ENCODE data around the gene ORAI2. TPM values are rescaled to one million over a fixed set of nuclear protein-coding genes. Genes with fewer than 3 reads are reported as not detected.

The ORAI2 gene
- total and polyA plus RNA-seq, 4 donors, result 7.6 to 48.9 (median 27.4) TPM

DNA sequence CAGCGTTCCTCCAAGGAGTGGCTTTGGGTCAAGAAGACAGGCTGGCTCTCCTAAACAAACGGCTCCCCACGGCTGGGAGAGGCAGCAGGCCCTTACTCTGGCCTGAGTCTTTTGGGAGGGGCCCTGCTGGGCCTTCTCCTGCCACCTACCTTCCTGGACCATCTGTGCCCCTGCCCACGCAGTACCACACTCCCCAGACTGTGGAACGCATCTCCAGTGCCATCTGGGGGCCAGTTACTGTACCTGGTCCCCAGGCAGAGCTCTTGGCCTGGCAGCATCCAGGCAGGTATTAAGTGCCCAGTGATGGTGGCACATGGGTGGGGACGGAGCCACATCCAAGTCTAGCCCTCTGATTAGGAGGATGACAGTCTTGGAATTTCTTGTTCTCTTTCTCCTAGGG is 16.9 kb downstream of the ORAI2 start:
- Histone ChIP-seq H3K27ac (ENCODE audit: low read depth in 1 of 2, low read length in 1 of 2) (no peak overlapping the region), H3K9me3 (ENCODE audit: control insufficient read depth in 4 of 4, insufficient read depth in 3 of 4, low read length in 3 of 4) (no peaks in the 10 kb centered on the region), H3K36me3 (ENCODE audit: control insufficient read depth in 4 of 4, insufficient read depth in 4 of 4, low read length in 4 of 4) (peaks cover 0 to 21% (median 0%) of the 10 kb centered on the region in 4 donors), H3K4me1 (ENCODE audit: control insufficient read depth in 5 of 5, insufficient read depth in 5 of 5, low read length in 5 of 5) (no peaks in the 10 kb centered on the region), H3K27me3 (ENCODE audit: control insufficient read depth in 3 of 3, insufficient read depth in 3 of 3, low read length in 2 of 3) (no peaks in the 10 kb centered on the region), H3K9ac (ENCODE audit: insufficient read depth in 1 of 2, low read length in 2 of 2) (no peak overlapping the region), H3K4me3 (no peak overlapping the region)
- ATAC-seq (ENCODE audit: insufficient read depth, low FRiP score) (no peak), DNase-seq (no peak)
- WGBS, 2 donors, result 73 to 79% methylated on average over 6 of the region's 6 CpGs
- TF ChIP-seq, protein P1, sequence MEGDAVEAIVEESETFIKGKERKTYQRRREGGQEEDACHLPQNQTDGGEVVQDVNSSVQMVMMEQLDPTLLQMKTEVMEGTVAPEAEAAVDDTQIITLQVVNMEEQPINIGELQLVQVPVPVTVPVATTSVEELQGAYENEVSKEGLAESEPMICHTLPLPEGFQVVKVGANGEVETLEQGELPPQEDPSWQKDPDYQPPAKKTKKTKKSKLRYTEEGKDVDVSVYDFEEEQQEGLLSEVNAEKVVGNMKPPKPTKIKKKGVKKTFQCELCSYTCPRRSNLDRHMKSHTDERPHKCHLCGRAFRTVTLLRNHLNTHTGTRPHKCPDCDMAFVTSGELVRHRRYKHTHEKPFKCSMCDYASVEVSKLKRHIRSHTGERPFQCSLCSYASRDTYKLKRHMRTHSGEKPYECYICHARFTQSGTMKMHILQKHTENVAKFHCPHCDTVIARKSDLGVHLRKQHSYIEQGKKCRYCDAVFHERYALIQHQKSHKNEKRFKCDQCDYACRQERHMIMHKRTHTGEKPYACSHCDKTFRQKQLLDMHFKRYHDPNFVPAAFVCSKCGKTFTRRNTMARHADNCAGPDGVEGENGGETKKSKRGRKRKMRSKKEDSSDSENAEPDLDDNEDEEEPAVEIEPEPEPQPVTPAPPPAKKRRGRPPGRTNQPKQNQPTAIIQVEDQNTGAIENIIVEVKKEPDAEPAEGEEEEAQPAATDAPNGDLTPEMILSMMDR (IDR thresholded peaks at IDR 0.05; ENCODE audit: control extremely low read depth, extremely low read depth), result no peak

GRCh38 chr7:102451371-102452054 is 18.1 kb downstream of the ORAI2 start:
- peaks cover 0 to 27% (median 1%) of the 10 kb centered on the region in 4 donors for H3K36me3 ChIP-seq (ENCODE audit: control insufficient read depth in 4 of 4, insufficient read depth in 4 of 4, low read length in 4 of 4)
- DNase-seq (no peak), ATAC-seq (ENCODE audit: insufficient read depth, low FRiP score) (no peak)
- no peak overlapping the region for H3K9ac ChIP-seq (ENCODE audit: insufficient read depth in 1 of 2, low read length in 2 of 2)
- no peak overlapping the region for H3K4me3 ChIP-seq
- H3K9me3 ChIP-seq (ENCODE audit: control insufficient read depth in 4 of 4, insufficient read depth in 3 of 4, low read length in 3 of 4), result no peaks in the 10 kb centered on the region
- TF ChIP-seq, protein P1 (IDR thresholded peaks at IDR 0.05; ENCODE audit: control extremely low read depth, extremely low read depth), result no peak
- 61 to 84% methylated on average over 23 of the region's 23 CpGs for WGBS, 2 donors
- no peaks in the 10 kb centered on the region for H3K27me3 ChIP-seq (ENCODE audit: control insufficient read depth in 3 of 3, insufficient read depth in 3 of 3, low read length in 2 of 3)
- H3K27ac ChIP-seq (ENCODE audit: low read depth in 1 of 2, low read length in 1 of 2), result no peak overlapping the region
- H3K4me1 ChIP-seq (ENCODE audit: control insufficient read depth in 5 of 5, insufficient read depth in 5 of 5, low read length in 5 of 5), result no peaks in the 10 kb centered on the region

DNA sequence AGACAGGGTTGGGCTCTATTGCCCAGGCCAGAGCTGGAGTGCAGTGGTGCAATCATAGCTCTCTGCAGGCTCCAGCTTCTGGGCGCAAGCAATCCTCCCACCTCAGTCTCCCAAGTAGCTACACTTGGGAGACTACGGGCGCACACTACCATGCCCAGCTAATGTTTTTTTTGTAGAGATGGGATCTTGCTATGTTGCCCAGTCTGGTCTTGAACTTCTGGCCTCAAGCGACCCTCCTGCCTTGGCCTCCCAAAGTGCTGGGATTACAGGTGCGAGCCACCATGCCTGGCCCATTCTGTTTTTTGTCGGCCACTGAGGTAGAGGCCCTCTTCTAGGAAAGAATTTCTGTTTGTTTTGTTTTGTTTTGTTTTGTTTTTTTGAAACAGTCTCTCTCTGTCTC is 19.1 kb downstream of the ORAI2 start:
- no peaks in the 10 kb centered on the region for H3K4me1 ChIP-seq (ENCODE audit: control insufficient read depth in 5 of 5, insufficient read depth in 5 of 5, low read length in 5 of 5)
- peaks cover 0 to 23% (median 5%) of the 10 kb centered on the region in 4 donors for H3K36me3 ChIP-seq (ENCODE audit: control insufficient read depth in 4 of 4, insufficient read depth in 4 of 4, low read length in 4 of 4)
- no peak for DNase-seq
- TF ChIP-seq, protein P1 (IDR thresholded peaks at IDR 0.05; ENCODE audit: control extremely low read depth, extremely low read depth), result no peak
- no peak overlapping the region for H3K4me3 ChIP-seq
- H3K9me3 ChIP-seq (ENCODE audit: control insufficient read depth in 4 of 4, insufficient read depth in 3 of 4, low read length in 3 of 4), result no peaks in the 10 kb centered on the region
- WGBS, 2 donors, result 82 to 96% methylated on average over 6 of the region's 6 CpGs
- H3K27me3 ChIP-seq (ENCODE audit: control insufficient read depth in 3 of 3, insufficient read depth in 3 of 3, low read length in 2 of 3), result no peaks in the 10 kb centered on the region
- no peak for ATAC-seq (ENCODE audit: insufficient read depth, low FRiP score)
- H3K27ac ChIP-seq (ENCODE audit: low read depth in 1 of 2, low read length in 1 of 2), result no peak overlapping the region
- H3K9ac ChIP-seq (ENCODE audit: insufficient read depth in 1 of 2, low read length in 2 of 2), result no peak overlapping the region

DNA sequence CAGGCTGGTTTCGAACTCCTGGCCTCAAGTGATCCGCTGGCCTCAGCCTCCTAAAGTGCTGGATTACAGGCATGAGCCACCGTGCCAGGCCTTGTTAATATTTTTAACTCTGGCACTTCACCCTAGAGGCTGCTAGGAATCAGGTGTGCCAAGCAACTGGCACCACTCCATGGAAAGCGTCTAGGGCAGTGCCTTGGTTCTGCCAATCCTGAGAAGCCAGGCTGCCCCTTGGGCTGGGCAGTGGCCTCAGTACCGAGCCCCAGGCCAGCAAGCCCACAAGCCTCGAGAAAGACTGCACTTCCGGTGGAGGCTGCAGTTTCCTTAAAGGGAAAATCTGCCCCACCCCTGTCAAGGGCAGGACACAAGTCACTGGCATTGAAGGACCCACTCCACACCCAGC is 19.9 kb downstream of the ORAI2 start:
- Histone ChIP-seq H3K4me3 (no peak overlapping the region), H3K4me1 (ENCODE audit: control insufficient read depth in 5 of 5, insufficient read depth in 5 of 5, low read length in 5 of 5) (no peaks in the 10 kb centered on the region), H3K27me3 (ENCODE audit: control insufficient read depth in 3 of 3, insufficient read depth in 3 of 3, low read length in 2 of 3) (no peaks in the 10 kb centered on the region), H3K36me3 (ENCODE audit: control insufficient read depth in 4 of 4, insufficient read depth in 4 of 4, low read length in 4 of 4) (peaks cover 0 to 27% (median 10%) of the 10 kb centered on the region in 4 donors), H3K27ac (ENCODE audit: low read depth in 1 of 2, low read length in 1 of 2) (no peak overlapping the region), H3K9ac (ENCODE audit: insufficient read depth in 1 of 2, low read length in 2 of 2) (no peak overlapping the region), H3K9me3 (ENCODE audit: control insufficient read depth in 4 of 4, insufficient read depth in 3 of 4, low read length in 3 of 4) (no peaks in the 10 kb centered on the region)
- TF ChIP-seq, protein P1 (IDR thresholded peaks at IDR 0.05; ENCODE audit: control extremely low read depth, extremely low read depth), result no peak
- DNase-seq (no peak), ATAC-seq (ENCODE audit: insufficient read depth, low FRiP score) (no peak)
- WGBS, 2 donors, result 65 to 73% methylated on average over 7 of the region's 7 CpGs

Measured in lung (tissue), 12 donors.